Urothelium cell line (cell line): Measurements from ENCODE around the gene MCC.

Experiments
- DNase-seq: peaks from one replicate; pipeline ENCODE4 v3.0.0; 2011; ENCODE audit warnings: low spot score, mixed read lengths
- FAIRE-seq: peaks from 2 replicates; lab custom pipeline; 2011; peaks lifted over from hg19 to GRCh38; lab: Jason Lieb, UNC

Gene MCC

GRCh38 chr5:113044776-113045465, 443.3 kb downstream of the MCC start:
- FAIRE-seq: no peak
- no peak for DNase-seq

DNA sequence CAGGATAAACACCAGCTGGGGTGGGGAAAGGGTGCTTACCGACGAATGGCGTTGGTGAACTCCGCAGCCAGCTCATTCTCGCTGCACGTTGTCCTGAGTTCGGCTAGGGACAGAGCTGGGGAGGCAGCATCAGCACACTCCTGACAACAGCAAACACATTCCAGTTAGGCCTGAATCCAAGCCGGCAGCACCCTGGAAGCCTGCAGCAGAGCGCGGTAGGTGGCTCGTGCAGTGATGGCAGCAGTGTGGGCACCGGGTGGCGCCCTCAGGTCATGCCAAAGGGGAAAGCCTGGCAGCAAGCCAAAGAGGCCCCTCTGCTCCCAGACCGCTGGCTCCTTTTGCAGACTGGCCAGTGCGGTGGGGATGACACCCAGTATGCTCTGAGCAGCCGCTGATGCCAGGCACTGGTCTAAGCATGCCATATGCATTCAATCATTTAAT, 444.7 kb downstream of the MCC start:
- no peak for DNase-seq
- no peak for FAIRE-seq

GRCh38 chr5:113042491-113043243, 445.6 kb downstream of the MCC start:
- DNase-seq: no peak
- FAIRE-seq: no peak

- no peak for FAIRE-seq
- DNase-seq: no peak
Observed at GRCh38 chr5:113040672-113041260, 447.5 kb downstream of the MCC start.

- DNase-seq: no peak
- no peak for FAIRE-seq
Observed at GRCh38 chr5:113039934-113040285, 448.3 kb downstream of the MCC start.

GRCh38 chr5:113039229-113039933, 448.9 kb downstream of the MCC start:
- DNase-seq (no peak), FAIRE-seq (no peak)

DNA sequence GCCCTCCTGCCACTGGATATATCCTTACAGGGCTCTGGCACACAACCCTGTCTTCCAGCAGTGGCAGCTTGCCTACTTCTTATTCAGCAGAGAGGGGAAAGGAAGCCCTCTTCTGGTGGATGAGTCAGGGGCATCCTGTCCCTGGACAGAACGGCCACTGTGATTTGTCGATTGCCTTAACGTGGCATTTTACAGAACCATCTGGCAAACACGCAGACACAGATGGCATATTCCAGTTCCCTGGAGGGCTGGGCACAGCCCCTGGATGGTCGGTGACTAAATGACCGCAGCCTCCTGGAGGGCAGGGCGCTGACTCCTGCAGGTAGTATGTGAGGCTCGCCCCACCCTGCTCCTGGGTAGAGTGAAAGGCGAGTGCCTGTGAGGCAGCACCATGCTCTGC, 449.5 kb downstream of the MCC start:
- DNase-seq: no peak
- FAIRE-seq: no peak

DNA sequence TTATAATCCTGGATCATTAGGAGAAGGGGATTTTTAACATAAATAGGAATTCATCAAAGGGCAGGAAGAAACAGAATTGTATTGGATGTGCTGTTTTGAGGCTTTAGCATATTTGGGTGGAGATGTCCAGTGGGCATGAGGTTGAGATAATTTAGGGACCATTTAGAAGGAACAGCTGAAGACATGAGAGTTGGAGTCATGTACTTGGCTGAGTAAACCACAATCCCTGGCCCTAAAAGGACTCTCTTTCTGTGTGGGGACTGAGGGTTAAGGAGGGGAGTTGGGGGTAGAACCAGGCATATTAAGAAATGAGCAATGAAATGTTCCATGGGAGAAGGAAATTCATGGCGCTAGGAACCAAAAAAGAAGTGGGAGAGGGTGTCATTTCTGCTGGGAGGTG, 450.1 kb downstream of the MCC start:
- FAIRE-seq (no peak), DNase-seq (no peak)

- FAIRE-seq: no peak
- no peak for DNase-seq
Observed at GRCh38 chr5:113036826-113037225, 451.4 kb downstream of the MCC start.

DNA sequence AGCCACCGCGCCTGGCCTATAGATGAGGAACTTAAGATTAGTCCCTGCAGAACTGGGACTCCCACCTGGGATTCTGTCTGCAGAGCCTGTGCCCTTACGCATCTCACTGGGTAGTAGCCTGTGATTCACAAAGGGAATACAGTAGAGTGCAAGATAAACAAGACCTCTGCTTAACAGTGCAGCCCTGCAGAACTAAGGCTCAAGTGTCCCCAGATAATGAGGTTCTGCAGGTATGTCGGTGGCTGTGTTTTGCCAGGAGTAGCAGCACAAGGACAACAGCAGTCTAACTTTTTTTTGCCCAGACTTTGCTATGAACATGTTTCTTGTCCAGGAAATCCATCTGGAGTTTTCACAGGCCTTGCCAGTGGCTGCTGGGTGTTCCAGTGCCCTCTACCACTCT, 451.9 kb downstream of the MCC start:
- no peak for DNase-seq
- no peak for FAIRE-seq

DNA sequence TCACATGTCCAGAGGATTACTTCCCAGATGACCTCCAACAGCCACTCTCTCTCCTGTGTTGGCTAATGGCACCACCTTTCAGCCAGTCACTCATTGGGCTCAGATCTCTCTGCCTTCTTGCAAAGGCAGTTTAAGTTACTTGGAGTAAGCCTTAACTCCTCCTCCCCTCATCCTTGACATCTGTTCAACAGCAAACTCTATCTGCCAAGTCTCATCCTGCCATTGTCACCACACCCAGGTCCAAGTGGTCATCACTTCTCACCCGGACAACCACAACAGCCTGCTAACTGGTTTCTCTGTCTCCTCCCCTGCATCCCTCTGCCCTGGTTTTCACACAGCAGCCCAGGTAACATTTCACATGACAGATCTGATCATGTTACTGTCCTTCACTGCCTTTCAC, 453.2 kb downstream of the MCC start:
- no peak for FAIRE-seq
- DNase-seq: no peak

DNA sequence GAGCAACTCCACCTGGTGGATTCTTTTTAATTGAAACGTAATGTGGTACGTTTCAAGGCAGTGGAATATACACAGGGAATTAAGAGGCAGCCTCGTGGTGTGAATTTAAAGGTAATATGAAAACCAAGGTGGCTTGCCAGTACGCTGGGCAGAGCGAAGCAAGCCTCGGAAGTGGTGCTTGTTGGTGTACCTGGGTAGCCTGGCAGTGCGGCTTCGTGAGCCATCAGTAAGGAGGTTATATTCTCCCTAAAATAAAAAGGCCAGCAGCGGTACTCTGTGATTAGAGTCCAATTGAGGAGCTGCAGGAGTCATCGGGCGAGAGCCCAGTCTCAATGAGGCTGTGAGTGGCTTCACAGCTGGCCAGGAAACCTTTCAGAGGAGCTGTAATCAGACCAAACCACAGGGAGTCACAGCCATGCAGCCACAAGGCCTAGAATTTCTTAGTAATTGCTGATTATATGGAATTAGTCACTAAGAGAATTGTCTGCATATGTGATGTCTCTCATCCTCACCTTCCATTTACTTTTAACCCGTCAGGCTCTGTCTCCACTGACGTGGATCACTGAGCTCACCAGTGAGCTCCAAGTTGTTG, 454.0 kb downstream of the MCC start:
- DNase-seq (no peak), FAIRE-seq (no peak)

DNA sequence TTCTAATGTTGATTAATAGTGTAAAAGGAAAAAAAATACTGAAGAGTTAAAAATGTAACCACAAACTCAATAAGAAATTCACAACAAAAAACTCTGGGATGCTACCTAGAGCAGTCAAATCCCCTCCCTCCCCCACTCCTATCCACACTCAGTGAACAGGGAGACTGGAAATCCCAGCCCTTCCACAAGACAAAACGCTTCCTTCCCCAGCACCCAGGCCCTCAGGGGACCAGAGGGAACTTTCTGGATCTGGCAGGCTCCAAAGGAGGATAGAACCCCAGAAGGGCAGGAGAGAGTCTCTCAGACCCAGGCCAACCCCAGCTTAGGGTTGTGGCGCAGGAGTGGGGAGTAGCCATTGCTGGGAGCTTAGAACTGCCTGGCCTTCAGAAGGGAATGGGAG, 456.7 kb downstream of the MCC start:
- DNase-seq (no peak), FAIRE-seq (no peak)

DNA sequence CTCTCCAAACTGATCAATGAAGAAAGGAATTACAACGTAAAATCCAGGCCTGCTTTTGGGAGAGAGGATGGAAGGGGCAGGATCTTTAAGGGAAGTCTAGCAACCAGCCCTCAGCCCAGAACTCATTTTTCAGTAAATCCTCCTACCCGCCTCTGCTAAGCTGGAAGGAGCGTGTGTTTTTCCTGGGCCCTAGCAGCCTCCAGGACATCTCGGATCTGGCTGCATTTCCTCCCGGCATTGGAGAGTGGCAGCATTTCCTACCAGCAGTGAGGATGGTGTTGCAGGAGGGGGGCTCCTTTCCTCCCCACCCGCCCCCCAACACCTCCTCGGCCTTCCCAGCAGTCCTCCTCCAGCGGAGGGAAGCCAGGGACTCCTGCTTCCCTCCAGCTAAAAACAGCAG, 457.1 kb downstream of the MCC start:
- no peak for FAIRE-seq
- no peak for DNase-seq

DNA sequence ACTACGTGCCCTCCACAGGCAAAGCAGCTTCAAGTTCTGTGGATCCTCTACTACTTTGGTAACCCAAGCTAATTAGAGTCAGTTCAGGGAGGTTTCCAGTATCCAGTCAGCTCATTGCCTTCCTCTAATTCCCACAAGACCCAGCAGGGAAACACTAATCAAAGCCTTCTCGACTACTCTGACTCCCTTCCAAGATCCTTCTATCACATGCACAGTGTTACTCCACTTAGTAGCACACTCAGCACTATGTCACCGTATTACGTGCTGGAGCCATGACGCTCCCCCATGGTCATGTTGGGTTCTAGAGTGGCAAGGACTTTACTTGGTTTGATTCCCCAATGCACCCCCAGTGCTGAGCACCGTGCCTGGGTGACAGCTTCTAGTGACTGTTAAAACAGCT, 458.6 kb downstream of the MCC start:
- DNase-seq (no peak), FAIRE-seq (no peak)

DNA sequence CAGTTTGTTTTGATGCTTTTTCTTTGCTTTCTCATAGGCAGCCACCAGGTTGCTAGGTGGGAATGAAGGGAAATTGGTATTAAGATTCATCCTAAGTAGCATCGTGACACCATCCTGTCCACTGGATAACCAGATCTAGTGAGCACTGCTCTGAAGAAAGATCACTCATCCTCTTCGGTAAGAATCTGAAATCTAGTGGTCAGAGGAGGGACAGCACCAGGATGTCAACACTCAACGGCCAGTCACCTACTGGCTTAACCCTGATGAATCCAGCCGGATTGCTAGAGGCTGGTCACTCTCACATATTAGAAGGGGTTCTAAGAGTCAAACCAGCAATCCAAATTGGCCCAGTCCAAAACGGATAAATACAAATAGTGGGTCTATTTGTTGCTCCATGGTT, 460.8 kb downstream of the MCC start:
- FAIRE-seq: no peak

DNA sequence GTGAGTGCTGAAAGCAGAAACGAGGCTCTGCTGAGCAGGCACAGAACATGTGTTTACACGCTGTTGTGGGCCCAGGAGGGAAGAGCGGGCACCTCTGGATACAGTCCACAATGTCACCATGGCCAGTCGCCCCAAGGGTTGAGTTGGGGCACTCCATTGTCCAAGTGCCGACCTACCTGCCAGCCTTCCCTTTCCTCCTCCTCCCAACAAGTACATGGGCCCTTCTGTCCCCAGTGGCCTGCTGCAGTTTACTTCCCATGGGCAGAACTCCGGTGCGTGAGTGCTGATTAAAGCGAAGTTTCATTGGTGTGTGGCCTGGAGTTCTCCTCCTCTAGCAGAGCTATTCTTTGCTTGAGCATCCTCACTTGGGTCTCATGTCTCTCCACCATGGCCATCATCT, 461.2 kb downstream of the MCC start:
- no peak for FAIRE-seq
- no peak for DNase-seq

More for the DNA sequence above, 460.8 kb downstream of the MCC start:
- DNase-seq: no peak

DNA sequence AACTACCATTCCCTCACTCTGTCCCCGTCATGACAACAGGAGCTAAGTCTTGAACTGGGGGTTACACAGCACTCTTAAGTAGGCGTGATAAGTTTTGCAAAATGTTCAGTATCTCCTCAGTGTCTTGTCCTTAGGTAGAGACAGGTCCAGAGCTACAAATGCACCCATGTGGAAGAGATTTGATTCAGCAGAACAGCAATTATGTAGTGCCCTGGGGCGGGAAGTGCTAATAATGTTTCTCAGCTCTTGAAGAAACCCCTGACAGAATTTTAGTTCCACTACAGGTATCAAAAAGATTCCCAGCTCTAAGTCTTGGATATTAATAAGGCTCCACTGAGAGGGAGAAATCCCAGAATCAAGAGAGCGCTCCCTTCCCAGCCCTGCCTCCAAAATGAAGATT, 462.0 kb downstream of the MCC start:
- FAIRE-seq (no peak), DNase-seq (no peak)

- FAIRE-seq (no peak), DNase-seq (no peak)
Observed at GRCh38 chr5:113025596-113025995, 462.7 kb downstream of the MCC start.

- DNase-seq: no peak
- no peak for FAIRE-seq
Observed at GRCh38 chr5:113024076-113024697, 464.1 kb downstream of the MCC start.

DNA sequence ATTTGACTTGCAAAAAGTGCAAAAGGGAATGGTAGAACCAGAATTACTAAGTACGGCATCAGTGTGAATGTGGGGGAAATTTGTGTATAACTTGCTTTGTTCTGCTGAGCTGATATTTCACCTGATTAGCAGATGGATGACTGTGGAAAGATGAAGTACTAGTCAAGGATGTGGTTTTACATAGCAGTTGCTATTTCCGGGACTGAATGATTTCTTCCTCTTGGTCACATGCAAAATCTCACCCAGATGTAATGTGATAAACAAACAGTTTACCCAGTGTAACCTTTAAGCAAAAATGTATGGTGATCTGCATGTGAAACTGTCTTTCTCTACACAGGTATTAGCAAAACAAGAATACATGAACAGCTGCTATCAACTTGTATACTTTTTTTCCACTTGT, 465.6 kb downstream of the MCC start:
- FAIRE-seq: no peak

More for the DNA sequence above, 465.6 kb downstream of the MCC start:
- DNase-seq: no peak
